Nephron progenitor cell (in vitro differentiated cells): Measurements from ENCODE around the gene TNRC6C.

Experiments
- DNase-seq: peaks from one replicate; pipeline ENCODE4 v3.0.0; 2021
- H3K27ac Mint-ChIP-seq: 2 replicates; pipeline ENCODE4 v1.8.0; 2021; ENCODE audit warnings: mild to moderate bottlenecking, moderate library complexity, mixed read lengths
- H3K27me3 Mint-ChIP-seq: 2 replicates; pipeline ENCODE4 v1.8.0; 2021; ENCODE audit warnings: mild to moderate bottlenecking, low read depth, mixed read lengths; ENCODE audit not compliant: poor library complexity
- H3K36me3 Mint-ChIP-seq: 2 replicates; pipeline ENCODE4 v1.8.0; 2021; ENCODE audit warnings: low read depth, mixed read lengths
- H3K4me1 Mint-ChIP-seq: 2 replicates; pipeline ENCODE4 v1.8.0; 2021; ENCODE audit warnings: mixed read lengths
- H3K4me3 Mint-ChIP-seq: 2 replicates; pipeline ENCODE4 v1.8.0; 2021; ENCODE audit warnings: mild to moderate bottlenecking, moderate library complexity, mixed read lengths
- H3K9me3 Mint-ChIP-seq: 2 replicates; pipeline ENCODE4 v1.8.0; 2021; ENCODE audit warnings: mild to moderate bottlenecking, moderate library complexity, mixed read lengths
- TF ChIP-seq, protein P1 (sequence below): fragments of 200-600 bp; sonication (generic); IDR thresholded peaks from 2 replicates; pipeline ENCODE4 v1.5.0; 2021; ENCODE audit warnings: antibody characterized with exemption

The TNRC6C gene, protein sequence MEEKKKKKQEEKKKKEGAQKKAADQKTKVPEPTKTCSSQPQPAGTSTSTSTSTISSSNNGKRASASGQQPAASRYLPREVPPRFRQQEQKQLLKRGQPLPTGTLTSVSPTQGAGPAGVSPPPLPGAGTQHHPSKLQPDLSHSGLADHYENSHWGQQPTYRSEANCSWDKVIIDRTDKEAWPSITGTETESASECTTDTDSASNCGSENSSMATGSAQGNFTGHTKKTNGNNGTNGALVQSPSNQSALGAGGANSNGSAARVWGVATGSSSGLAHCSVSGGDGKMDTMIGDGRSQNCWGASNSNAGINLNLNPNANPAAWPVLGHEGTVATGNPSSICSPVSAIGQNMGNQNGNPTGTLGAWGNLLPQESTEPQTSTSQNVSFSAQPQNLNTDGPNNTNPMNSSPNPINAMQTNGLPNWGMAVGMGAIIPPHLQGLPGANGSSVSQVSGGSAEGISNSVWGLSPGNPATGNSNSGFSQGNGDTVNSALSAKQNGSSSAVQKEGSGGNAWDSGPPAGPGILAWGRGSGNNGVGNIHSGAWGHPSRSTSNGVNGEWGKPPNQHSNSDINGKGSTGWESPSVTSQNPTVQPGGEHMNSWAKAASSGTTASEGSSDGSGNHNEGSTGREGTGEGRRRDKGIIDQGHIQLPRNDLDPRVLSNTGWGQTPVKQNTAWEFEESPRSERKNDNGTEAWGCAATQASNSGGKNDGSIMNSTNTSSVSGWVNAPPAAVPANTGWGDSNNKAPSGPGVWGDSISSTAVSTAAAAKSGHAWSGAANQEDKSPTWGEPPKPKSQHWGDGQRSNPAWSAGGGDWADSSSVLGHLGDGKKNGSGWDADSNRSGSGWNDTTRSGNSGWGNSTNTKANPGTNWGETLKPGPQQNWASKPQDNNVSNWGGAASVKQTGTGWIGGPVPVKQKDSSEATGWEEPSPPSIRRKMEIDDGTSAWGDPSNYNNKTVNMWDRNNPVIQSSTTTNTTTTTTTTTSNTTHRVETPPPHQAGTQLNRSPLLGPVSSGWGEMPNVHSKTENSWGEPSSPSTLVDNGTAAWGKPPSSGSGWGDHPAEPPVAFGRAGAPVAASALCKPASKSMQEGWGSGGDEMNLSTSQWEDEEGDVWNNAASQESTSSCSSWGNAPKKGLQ (N-terminal part only)

DNA sequence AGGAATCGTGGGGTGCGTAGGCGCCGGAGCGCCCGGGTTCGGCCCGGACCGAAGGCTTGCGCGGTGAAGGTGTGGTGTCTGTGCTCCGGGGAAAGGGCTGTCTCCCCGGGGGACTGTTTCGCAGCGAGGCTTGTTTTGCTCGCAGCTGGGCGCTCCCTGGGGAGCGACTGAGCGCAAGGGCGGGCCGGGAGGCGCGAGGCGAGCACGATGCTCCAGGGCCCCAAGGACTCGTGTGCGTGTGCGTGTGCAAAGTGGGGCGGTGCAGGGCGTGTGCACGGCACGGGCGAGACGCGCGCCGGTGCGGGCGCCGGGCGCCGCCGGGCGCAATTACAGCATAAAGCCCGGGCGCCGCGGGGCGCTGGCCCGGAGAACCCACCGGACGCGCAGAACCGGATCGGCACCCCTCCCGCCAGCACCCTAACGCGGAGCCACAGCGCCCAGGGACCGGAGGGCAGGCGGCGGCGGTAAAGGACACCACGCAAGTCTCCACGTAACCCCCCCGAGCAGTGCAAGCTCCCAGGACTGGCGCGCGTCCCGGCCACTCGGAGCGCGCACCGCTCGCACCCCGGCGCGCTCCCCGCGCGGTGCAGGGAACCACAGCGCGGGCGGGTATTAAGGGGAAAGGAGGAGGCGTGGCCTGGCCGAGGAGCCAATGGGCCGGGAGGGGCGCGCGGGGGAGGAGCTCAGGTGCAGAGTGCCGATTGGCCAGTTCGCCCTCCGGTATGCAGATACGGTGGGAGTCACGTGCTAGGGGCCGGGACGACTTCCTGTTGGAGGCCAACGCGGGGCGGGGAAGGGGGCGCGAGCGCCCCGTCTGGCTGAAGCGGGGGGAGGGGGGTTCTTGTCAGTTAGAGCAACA lies at the start of gene TNRC6C:
Gene TNRC6C (plus strand): TSS at position 847 of the 859 bp plus-strand sequence. CDS start 45,504 bp downstream, outside the sequence.
- H3K36me3 Mint-ChIP-seq, result no peaks in the 10 kb centered on the region
- TF ChIP-seq, protein P1, sequence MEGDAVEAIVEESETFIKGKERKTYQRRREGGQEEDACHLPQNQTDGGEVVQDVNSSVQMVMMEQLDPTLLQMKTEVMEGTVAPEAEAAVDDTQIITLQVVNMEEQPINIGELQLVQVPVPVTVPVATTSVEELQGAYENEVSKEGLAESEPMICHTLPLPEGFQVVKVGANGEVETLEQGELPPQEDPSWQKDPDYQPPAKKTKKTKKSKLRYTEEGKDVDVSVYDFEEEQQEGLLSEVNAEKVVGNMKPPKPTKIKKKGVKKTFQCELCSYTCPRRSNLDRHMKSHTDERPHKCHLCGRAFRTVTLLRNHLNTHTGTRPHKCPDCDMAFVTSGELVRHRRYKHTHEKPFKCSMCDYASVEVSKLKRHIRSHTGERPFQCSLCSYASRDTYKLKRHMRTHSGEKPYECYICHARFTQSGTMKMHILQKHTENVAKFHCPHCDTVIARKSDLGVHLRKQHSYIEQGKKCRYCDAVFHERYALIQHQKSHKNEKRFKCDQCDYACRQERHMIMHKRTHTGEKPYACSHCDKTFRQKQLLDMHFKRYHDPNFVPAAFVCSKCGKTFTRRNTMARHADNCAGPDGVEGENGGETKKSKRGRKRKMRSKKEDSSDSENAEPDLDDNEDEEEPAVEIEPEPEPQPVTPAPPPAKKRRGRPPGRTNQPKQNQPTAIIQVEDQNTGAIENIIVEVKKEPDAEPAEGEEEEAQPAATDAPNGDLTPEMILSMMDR, result no peak
- peak within 1 kb of the TSS; percentile 97 for H3K4me3 Mint-ChIP-seq
- peaks cover 58% of the 10 kb centered on the region for H3K27me3 Mint-ChIP-seq
- peak within 1 kb of the TSS; percentile 36 for H3K27ac Mint-ChIP-seq
- no peaks in the 10 kb centered on the region for H3K9me3 Mint-ChIP-seq
- peak; percentile 99 for DNase-seq
- peaks cover 41% of the 10 kb centered on the region for H3K4me1 Mint-ChIP-seq

DNA sequence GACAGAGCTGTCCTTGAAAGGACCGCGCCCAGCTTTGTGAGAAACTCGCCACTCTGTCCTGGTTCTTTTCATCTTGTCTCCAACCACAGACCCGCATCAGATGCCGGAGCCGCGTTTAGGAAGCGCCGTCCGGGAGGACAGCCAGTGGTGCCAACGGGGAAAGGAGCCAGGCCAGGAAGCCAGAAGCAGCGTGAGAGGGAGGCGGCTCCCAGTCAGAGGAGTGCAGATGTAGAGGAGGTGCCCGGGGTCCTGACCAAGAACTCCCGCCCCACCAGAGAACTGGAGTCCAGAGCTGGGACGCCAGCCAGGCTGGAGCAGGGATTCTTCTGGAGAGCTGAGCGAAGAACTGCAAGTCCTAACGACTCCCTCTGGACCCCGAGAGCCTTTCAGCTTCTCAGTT lies 49.3 kb upstream of the TNRC6C start:
- H3K27me3 Mint-ChIP-seq, result peaks cover 39% of the 10 kb centered on the region
- no peak overlapping the region for H3K4me3 Mint-ChIP-seq
- peaks cover 1% of the 10 kb centered on the region for H3K4me1 Mint-ChIP-seq
- no peaks in the 10 kb centered on the region for H3K36me3 Mint-ChIP-seq
- H3K9me3 Mint-ChIP-seq, result peaks cover 28% of the 10 kb centered on the region
- no peak overlapping the region for H3K27ac Mint-ChIP-seq
- DNase-seq, result no peak
- TF ChIP-seq, protein P1, result no peak

DNA sequence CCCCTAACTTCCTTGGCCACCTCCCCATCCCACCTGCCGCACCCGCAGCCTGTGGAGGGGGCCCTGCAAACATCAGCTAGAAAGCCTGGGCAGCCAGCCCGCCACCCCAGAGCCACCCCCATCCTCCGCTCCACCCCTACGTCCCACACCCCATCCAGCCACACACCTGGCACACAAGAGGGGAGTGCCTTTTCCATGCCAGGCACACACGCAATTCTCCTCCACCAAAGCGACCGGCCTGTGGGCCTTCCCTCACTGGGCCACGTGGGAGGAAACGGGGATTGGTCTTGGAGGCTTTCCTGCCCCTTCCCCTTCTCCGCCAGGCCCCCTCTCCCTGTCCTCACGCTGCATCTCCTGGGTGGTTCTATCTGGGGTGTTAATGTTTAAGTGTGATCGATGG lies 48.7 kb upstream of the TNRC6C start:
- Mint-ChIP-seq H3K27ac (no peak overlapping the region), H3K4me1 (peaks cover 7% of the 10 kb centered on the region), H3K27me3 (peaks cover 41% of the 10 kb centered on the region), H3K4me3 (no peak overlapping the region), H3K9me3 (peaks cover 28% of the 10 kb centered on the region), H3K36me3 (no peaks in the 10 kb centered on the region)
- no peak for DNase-seq
- TF ChIP-seq, protein P1, result no peak

GRCh38 chr17:77914385-77915254 lies 43.9 kb upstream of the TNRC6C start:
- H3K4me1 Mint-ChIP-seq, result peaks cover 24% of the 10 kb centered on the region
- DNase-seq, result no peak
- H3K27me3 Mint-ChIP-seq, result peaks cover 63% of the 10 kb centered on the region
- peaks cover 5% of the 10 kb centered on the region for H3K36me3 Mint-ChIP-seq
- H3K9me3 Mint-ChIP-seq, result peaks cover 47% of the 10 kb centered on the region
- H3K27ac Mint-ChIP-seq, result no peak overlapping the region
- H3K4me3 Mint-ChIP-seq, result no peak overlapping the region
- TF ChIP-seq, protein P1, result no peak
